HG02870 (cell line): ENCODE measurements around the gene CANX.

Experiments used
- ATAC-seq: cut with Tn5 transposase; IDR thresholded peaks from one replicate; pipeline ENCODE4 v1.9.1; 2021; ENCODE audit warnings: mild to moderate bottlenecking, moderate library complexity; ENCODE audit not compliant: unreplicated experiment

CANX gene

GRCh38 chr5:179749857-179750508, 51.2 kb downstream of the CANX start:
- ATAC-seq: no peak

GRCh38 chr5:179753971-179754370, 55.2 kb downstream of the CANX start:
- no peak for ATAC-seq

DNA sequence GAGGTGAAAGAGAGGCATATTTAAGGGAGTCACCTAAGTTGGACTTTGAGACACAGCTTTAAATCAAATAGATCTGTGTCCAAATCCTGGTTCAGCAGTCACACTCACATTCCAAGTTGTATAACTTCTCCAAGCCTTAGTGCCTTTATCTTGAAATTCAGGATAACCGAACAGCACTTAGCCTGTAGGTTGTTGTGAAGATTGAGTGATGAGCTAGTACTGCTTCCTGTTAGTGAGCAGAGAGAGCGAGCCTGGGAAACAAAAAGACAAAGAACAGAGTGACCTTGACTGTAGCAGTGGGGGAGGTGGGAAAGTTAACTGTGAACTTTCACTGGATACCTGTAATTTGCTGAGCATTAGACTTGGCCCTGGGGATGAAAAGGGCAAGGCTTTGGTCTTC, 56.3 kb downstream of the CANX start:
- ATAC-seq: no peak

- no peak for ATAC-seq
These were observed 60.2 kb downstream of the CANX start for GRCh38 chr5:179758955-179759354.

- peak; percentile 83 for ATAC-seq
These were observed 61.1 kb downstream of the CANX start for GRCh38 chr5:179759581-179760551.

DNA sequence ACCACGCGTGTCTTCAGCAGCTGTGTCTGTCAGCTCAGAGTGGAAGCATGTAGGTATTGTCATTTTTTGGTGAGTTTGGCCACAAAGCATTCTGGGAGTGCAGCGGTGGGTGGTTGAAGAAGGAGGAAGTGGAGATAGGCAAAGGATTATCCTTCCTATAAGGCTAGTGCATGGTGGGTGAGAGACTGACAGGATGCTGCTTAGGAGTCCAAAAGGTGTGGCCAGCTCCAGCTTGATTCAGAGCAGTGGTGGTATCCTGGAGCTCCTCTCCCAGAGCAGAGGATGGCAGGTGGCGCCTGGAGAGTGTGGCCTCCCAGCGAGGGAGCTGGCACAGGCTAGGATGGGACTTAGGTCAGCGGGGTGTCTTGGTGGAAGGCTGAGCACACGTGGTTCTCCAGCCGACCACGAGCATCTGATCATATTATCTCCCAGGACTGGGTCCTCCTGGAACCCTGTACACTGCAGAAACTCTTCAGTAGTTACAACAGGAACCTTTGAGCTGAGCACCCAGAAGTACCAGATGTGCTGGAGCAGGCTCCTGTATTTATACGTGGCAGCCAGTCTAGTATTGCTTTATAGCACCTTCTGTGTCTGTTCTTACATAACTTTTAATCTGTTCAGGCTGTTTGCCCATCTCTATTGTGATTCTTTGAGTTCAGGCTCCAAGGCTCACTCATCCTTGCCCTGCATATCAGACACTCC, 63.5 kb downstream of the CANX start:
- no peak for ATAC-seq

DNA sequence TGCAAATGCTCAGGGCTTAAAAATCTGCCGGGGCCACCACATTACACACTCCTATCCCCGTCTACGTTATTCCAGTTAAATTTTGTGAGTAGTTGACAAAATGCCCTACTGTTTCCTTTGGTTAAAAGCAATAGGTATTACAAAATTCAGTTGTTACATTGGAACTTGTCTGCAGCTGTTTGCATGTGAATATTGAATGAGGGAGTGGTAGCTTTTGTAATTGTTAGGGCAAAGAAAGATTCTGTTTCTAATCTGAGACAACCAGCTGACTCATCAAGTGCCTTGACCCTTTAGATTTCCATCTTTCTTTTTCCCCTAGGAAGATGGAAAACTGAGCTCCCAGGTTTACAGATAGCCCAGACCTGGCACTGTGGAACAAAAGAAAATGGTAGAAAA, 64.0 kb downstream of the CANX start:
- ATAC-seq: no peak

- no peak for ATAC-seq
These were observed 64.6 kb downstream of the CANX start for GRCh38 chr5:179763215-179763945.

GRCh38 chr5:179764056-179764455, 65.3 kb downstream of the CANX start:
- ATAC-seq: no peak

- no peak for ATAC-seq
These were observed 66.6 kb downstream of the CANX start for GRCh38 chr5:179765400-179765799.

- no peak for ATAC-seq
These were observed 67.4 kb downstream of the CANX start for GRCh38 chr5:179766021-179766725.

GRCh38 chr5:179766726-179767455, 68.1 kb downstream of the CANX start:
- ATAC-seq: no peak

GRCh38 chr5:179767496-179768100, 68.8 kb downstream of the CANX start:
- ATAC-seq: no peak

GRCh38 chr5:179768326-179769085, 69.7 kb downstream of the CANX start:
- no peak for ATAC-seq

DNA sequence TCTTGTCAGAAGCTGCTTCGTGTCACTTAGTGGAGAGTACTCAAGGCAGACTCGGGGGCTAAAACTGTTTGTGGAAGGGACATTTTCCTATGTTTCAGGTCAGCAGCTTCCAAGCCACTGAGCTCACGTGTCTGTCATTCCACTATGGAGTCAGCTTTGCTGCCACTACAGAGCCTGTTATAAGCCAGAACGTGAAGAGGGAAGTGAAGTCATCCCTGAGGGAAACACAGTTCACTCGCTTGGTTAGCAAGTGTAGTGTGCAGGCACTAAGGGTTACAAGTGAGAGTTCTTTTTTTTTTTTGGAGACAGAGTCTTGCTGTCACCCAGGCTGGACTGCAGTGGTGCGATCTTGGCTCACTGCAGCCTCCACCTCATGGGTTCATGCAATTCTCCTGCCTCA, 70.5 kb downstream of the CANX start:
- ATAC-seq: no peak

GRCh38 chr5:179769796-179770195, 71.0 kb downstream of the CANX start:
- no peak for ATAC-seq

GRCh38 chr5:179771311-179771895, 72.6 kb downstream of the CANX start:
- ATAC-seq: no peak

- no peak for ATAC-seq
These were observed 73.6 kb downstream of the CANX start for GRCh38 chr5:179772351-179772750.
